SU-DHL-6 (cell line): ENCODE measurements around the gene LDB1.

Experiments used
- EZH2phosphoT487 ChIP-seq: fragments of 200-600 bp; sonication (generic), shearing (Covaris generic); conservative IDR thresholded peaks from 2 replicates; pipeline ENCODE4 v1.6.1; 2018; ENCODE audit warnings: mild to moderate bottlenecking, antibody characterized with exemption, low read length, moderate library complexity, mixed read lengths
- TF ChIP-seq, protein P1 (sequence below): fragments of 200-600 bp; sonication (generic); IDR thresholded peaks from one replicate; pipeline ENCODE4 v1.5.1; 2017; ENCODE audit warnings: antibody characterized with exemption, mild to moderate bottlenecking, low read length, moderate library complexity; ENCODE audit not compliant: insufficient read depth, poor library complexity, severe bottlenecking

DNA sequence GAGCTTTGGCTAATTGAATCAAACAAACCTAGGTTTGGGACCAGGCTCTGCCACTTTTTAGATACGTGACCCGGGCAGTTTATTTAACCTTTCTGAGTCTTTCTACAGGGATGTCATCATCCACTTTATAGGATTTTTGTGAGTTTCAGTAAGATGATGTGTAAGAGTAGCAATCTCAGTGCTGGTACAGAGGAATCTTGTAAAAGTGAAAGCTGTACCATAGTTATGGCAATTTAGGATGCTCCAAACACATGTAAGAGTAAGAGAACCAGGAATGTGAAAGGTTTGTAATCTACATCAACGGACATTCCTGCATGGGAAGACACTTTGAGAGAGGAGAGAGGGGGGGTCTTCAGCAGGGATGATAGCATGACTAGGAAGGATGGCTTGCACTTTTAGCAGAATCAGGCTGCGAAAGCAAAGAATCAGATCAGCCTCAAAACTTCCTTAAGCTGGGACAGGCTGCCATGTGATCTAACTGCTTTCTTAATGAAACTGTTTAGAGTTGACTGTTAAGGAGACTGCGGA is 33.0 kb upstream of the LDB1 start:
- TF ChIP-seq, protein P1, sequence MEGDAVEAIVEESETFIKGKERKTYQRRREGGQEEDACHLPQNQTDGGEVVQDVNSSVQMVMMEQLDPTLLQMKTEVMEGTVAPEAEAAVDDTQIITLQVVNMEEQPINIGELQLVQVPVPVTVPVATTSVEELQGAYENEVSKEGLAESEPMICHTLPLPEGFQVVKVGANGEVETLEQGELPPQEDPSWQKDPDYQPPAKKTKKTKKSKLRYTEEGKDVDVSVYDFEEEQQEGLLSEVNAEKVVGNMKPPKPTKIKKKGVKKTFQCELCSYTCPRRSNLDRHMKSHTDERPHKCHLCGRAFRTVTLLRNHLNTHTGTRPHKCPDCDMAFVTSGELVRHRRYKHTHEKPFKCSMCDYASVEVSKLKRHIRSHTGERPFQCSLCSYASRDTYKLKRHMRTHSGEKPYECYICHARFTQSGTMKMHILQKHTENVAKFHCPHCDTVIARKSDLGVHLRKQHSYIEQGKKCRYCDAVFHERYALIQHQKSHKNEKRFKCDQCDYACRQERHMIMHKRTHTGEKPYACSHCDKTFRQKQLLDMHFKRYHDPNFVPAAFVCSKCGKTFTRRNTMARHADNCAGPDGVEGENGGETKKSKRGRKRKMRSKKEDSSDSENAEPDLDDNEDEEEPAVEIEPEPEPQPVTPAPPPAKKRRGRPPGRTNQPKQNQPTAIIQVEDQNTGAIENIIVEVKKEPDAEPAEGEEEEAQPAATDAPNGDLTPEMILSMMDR, result no peak
- TF ChIP-seq EZH2phosphoT487, result no peak
